Esophagus (tissue), 2 donors: ENCODE data around the gene BCAS4. TPM values are rescaled to one million over a fixed set of nuclear protein-coding genes. Genes with fewer than 3 reads are reported as not detected.
"Not testable (repeated sequence)": the region's sequence is repeated elsewhere in the genome, so short reads cannot be mapped to it uniquely, and the experiment has no call there.

Experiments used
- H3K27ac ChIP-seq, 2 donors: one replicate each; pipeline ENCODE4 v1.5.1; 2013; ENCODE audit warnings: low read depth in 2 of 2, mild to moderate bottlenecking in 2 of 2, inconsistent platforms in 1 of 2, low read length in 1 of 2, moderate library complexity in 1 of 2
- H3K27me3 ChIP-seq, 2 donors: one replicate each; pipeline ENCODE4 v1.6.1; 2013; ENCODE audit warnings: low read length in 2 of 2, control low read depth in 1 of 2, mild to moderate bottlenecking in 1 of 2; ENCODE audit not compliant: insufficient read depth in 2 of 2, control insufficient read depth in 1 of 2
- H3K36me3 ChIP-seq, 2 donors: one replicate each; pipeline ENCODE4 v1.6.1; 2013; ENCODE audit warnings: low read length in 1 of 2; ENCODE audit not compliant: control insufficient read depth in 2 of 2, insufficient read depth in 2 of 2
- H3K4me1 ChIP-seq, 2 donors: one replicate each; pipeline ENCODE4 v1.6.1; 2013; ENCODE audit warnings: low read length in 1 of 2; ENCODE audit not compliant: control insufficient read depth in 2 of 2, insufficient read depth in 2 of 2
- H3K4me3 ChIP-seq, 2 donors: one replicate each; pipeline ENCODE4 v1.5.1; 2013; ENCODE audit warnings: low read length in 2 of 2, mild to moderate bottlenecking in 2 of 2, low read depth in 1 of 2, moderate library complexity in 1 of 2
- H3K9me3 ChIP-seq, 2 donors: one replicate each; pipeline ENCODE4 v1.6.1; 2013; ENCODE audit warnings: mild to moderate bottlenecking in 2 of 2, low read depth in 1 of 2, low read length in 1 of 2, moderate library complexity in 1 of 2; ENCODE audit not compliant: control insufficient read depth in 2 of 2, insufficient read depth in 1 of 2
- WGBS, 2 donors: extraction: QIAGEN DNeasy Blood & Tissue Kit; methylation state at CpG; one replicate each; pipeline ENCODE4 v1.1.7; 2013; 5-methylcytosine and 5-hydroxymethylcytosine counted together
- polyA plus RNA-seq, 2 donors: library from polyadenylated mRNA; stranded (reverse); fragments of 200-250 nt; gene quantifications; one replicate each; pipeline ENCODE4 v1.2.3, GENCODE V29; 2013
- donor health status: healthy with polysubstance abuse.
- donor health status: Bipolar disorder and iron deficiency.

Gene BCAS4
- polyA plus RNA-seq, 2 donors, result 1.2 to 1.5 TPM

DNA sequence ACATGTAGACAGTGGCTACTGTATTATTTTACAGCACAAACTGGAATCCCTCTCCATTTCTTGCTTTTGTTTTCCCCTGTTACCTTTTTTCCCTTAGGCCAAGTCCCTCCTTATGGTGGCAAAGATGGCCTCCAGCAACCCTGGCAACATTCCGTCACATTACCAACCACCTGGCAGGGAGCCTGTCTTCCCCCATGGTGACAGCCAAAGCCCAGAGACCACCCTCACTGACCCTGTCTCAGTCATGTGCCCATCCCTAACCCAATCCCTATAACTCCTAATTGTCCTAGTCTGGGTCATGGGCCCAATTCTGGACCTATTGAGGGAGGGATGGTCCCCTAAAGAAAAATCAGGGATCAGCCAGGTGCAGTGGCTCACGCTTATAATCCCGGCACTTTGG is 35.9 kb upstream of the BCAS4 start:
- Histone ChIP-seq H3K9me3 (no peaks in the 10 kb centered on the region), H3K27ac (no peak overlapping the region), H3K27me3 (no peaks in the 10 kb centered on the region), H3K4me3 (no peak overlapping the region), H3K36me3 (no peaks in the 10 kb centered on the region), H3K4me1 (peaks cover 2 to 3% of the 10 kb centered on the region in 2 donors)
- 85 to 90% methylated on average over 3 of the region's 3 CpGs for WGBS, 2 donors

DNA sequence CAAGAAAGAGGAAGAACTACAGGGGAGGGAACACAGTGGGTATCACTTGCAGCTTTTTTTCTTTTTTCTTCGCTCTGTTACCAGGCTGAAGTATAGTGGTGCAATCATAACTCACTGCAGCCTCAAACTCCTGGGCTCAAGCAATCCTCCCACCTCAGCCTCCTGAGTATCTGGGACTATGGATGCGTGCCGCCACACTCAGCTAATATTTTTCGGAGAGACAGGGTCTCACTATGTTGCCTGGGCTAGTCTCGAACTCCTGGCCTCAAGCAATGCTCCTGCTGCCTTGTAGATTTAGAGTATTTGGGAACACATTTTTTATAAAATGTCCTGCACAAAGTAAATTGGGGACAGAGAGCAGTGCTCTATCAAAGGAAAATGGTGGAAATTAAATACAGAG is 35.2 kb upstream of the BCAS4 start:
- Histone ChIP-seq H3K27me3 (no peaks in the 10 kb centered on the region), H3K4me3 (no peak overlapping the region), H3K36me3 (no peaks in the 10 kb centered on the region), H3K27ac (no peak overlapping the region), H3K9me3 (no peaks in the 10 kb centered on the region), H3K4me1 (peaks cover 2 to 3% of the 10 kb centered on the region in 2 donors)
- 85 to 87% methylated on average over 5 of the region's 5 CpGs for WGBS, 2 donors

DNA sequence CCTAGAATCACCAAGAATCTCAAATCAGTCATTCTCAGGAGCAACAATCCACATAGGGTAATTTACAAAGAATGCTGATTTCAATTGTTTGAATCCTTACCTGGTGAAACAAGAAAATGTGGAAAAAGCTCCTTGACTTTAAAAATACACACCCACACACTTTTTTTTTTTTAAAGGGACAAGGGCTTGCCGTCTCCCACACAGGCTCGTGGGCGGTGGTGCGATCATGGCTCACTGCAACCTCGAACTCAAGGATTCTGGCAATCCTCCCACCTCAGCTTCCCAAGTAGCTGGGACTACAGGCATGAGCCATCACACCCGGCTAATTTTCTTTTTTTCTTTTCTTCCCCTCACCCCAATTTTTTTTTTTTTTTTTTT is 32.8 kb upstream of the BCAS4 start:
- H3K27ac ChIP-seq, result peak overlapping the region; percentile 68 to 87
- no peaks in the 10 kb centered on the region for H3K27me3 ChIP-seq
- 36 to 43% methylated on average over 6 of the region's 6 CpGs for WGBS, 2 donors
- H3K36me3 ChIP-seq, result no peaks in the 10 kb centered on the region
- H3K4me3 ChIP-seq, result no peak overlapping the region
- H3K4me1 ChIP-seq, result peaks cover 2 to 3% of the 10 kb centered on the region in 2 donors
- H3K9me3 ChIP-seq, result no peaks in the 10 kb centered on the region

DNA sequence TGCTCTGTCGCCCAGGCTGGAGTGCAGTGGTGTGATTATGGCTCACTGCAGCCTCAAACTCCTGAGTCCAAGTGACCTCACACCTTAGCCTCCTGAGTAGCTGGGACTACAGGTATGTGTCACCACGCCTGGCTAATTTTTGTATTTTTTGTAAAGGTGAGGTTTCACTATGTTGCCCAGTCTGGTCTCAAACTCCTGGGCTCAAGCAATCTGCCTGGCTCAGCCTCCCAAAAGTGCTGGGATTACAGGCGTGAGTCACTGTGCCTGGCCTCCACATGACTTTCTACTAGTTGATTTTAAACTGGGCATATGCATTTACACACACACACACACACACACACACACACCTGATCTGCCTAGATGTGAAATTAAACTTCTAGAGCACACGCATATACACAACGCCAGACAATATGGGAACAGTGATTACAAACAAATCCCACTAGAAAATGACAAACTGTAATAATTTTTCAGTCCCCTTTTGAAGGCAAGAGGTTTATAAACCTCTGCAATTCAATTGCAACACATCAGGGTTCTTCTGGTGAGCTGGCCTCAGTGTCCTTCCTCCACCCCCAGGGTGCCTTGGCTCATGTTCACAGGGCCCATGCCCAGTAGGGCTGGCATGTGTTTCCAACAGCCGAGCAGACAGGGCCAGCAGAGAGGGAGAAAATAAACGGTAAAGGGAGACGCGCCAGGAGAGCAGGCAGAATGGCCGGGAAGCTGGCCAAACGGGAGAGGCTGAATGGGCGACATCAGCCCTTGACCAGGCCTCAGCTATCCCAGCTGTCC is 32.2 kb upstream of the BCAS4 start:
- H3K27ac ChIP-seq, result peak overlapping the region; percentile 71 to 87
- H3K4me1 ChIP-seq, result peaks cover 2 to 3% of the 10 kb centered on the region in 2 donors
- whole genome bisulfite sequencing, 2 donors, result 24 to 25% methylated on average over 12 of the region's 12 CpGs
- no peaks in the 10 kb centered on the region for H3K27me3 ChIP-seq
- no peak overlapping the region for H3K4me3 ChIP-seq
- H3K36me3 ChIP-seq, result no peaks in the 10 kb centered on the region
- H3K9me3 ChIP-seq, result no peaks in the 10 kb centered on the region

DNA sequence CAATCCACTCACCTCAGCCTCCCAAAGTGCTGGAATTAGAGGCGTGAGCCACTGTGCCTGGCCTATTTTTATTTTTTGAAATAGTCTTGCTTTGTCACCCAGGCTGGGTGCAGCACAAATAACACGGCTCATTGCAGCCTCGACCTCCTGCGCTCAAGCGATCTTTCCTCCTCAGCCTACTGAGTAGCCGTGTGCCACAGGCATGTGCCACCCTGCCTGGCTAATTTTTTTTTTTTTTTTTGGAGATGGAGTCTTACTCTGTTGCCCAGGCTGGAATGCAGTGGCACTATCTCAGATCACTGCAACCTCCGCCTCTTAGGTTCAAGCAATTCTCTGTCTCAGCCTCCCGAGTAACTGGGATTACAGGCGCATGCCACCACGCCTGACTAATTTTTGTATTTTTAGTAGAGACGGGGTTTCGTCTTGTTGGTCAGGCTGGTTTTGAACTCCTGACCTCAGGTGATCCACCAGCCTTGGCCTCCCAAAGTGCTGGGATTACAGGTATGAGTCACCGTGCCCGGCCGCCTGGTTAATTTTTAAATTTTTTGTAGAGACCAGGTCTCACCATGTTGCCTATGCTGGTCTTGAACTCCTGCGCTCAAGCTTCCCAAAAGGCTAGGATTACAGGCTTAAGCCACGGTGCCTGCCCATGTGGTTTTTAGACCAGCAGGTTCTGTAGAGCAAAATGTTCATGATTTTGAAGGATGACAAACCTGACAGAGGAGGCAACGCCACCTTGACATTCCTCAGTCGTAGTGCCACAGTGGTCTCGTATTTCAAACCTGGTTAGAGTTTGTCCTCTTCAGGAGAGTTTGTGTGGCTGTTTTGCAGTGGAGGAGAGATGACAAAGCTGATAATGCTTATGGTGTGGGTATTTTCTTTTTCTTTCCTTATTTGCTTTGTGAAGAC is 31.1 kb upstream of the BCAS4 start:
- H3K9me3 ChIP-seq, H3K27me3 ChIP-seq, H3K4me3 ChIP-seq, H3K36me3 ChIP-seq, H3K4me1 ChIP-seq, H3K27ac ChIP-seq: not testable (repeated sequence)
- WGBS, 2 donors, result 77 to 79% methylated on average over 20 of the region's 20 CpGs

DNA sequence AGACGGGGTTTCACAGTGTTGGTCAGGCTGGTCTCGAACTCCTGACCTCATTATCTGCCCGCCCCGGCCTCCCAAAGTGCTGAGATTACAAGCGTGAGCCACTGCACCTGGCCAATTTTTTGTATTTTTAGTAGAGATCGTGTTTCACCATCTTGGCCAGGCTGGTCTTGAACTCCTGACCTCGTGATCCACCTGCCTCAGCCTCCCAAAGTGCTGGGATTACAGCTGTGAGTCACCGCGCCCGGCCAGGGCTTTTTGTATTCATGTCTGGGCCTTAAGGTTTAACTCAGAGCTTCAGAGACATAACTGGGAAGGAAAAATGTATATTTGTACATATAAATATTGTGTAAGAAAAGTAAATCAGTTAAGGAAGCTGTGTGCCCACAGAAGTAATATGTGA is 29.6 kb upstream of the BCAS4 start:
- 69 to 70% methylated on average over 10 of the region's 10 CpGs for WGBS, 2 donors
- H3K9me3 ChIP-seq, H3K4me3 ChIP-seq, H3K27me3 ChIP-seq, H3K4me1 ChIP-seq, H3K36me3 ChIP-seq, H3K27ac ChIP-seq: not testable (repeated sequence)

DNA sequence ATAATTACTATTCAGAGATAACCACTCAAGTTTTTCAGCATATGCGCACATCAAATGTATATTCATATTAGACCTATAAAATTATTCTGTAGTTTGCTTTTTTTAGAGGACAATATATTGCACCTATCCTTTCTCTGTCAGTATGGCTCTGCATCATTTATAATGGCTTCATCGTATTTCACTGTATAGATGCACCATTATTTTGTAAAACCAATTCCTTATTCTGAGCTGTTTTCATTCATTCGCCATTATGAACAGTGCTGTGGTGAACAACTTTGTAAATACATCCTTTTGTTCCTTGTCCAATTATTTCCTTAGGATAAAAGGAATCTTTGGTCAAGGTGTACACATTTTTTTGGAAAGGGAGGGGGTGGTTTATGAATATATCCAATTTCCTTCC is 29.2 kb upstream of the BCAS4 start:
- Histone ChIP-seq H3K9me3 (no peaks in the 10 kb centered on the region), H3K4me3 (no peak overlapping the region), H3K4me1 (peaks cover 2 to 3% of the 10 kb centered on the region in 2 donors), H3K27ac (no peak overlapping the region), H3K36me3 (no peaks in the 10 kb centered on the region), H3K27me3 (no peaks in the 10 kb centered on the region)
- 57 to 73% methylated on average over 3 of the region's 3 CpGs for WGBS, 2 donors

DNA sequence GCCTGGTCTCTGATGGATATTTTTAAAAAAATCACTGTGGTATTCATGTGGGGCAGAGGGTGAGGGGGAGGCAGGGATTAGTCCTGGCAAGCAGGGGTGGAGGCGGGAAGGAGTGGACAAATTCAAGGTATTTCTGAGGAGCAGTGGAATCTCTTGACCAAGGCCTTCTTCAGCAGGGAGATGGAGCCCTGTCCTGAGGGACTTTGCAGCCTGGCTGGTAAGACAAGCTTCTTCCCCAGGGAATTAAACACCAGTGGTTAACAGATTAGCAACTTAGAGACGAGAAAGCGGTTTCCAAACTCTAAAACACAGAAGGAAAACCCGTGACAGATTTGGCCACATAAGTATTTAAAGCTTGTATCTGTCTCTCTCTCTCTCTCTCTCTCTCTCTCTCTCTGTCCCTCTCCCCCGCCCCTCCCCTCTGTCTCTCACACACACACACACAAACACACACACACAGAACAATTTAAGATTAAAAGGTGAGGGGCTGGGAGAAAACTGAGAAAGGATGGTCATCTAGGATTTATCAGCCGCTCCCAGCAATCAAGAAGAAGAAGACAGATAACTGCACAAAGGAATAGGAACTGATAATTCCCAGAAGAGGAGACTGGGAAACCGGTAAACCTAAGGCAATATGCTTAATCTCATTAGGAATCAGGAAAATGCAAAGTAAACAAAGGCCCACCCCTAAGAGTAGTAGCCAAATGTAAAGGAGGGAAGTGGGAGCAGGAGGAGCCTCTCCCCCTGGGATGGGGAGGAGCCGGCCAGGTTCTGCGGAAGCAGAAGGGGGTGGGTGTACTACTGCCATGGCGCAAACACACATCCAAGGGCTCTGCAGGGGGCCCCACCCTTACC is 27.7 kb upstream of the BCAS4 start:
- H3K9me3 ChIP-seq, H3K27me3 ChIP-seq, H3K4me3 ChIP-seq, H3K36me3 ChIP-seq, H3K4me1 ChIP-seq, H3K27ac ChIP-seq: not testable (repeated sequence)
- WGBS, 2 donors, result 49 to 62% methylated on average over 7 to 8 of the region's 10 CpGs

DNA sequence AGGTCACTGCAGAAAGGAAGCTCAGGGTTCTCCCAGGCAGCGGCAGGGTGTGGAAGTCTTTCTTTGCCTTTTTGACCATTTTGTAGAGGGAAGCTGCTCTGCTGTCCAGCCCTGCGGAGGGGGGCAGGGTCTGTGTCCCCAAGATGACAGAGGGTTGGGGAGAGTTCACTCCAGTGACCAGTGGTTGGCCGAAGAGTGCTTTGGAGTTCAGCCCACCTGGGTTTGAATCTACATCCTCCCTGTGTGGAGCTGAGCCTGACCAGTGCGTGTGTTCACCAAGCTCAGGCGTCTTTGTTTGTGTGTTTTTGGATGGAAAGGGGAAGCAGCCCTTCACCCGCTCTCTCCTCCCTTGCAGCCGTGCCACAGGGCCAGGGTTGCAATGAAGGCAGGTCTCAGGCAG is 25.9 kb upstream of the BCAS4 start:
- H3K27ac ChIP-seq, result peak overlapping the region in 1 of 2 donors; percentile 3
- H3K4me3 ChIP-seq, H3K27me3 ChIP-seq, H3K36me3 ChIP-seq, H3K4me1 ChIP-seq, H3K9me3 ChIP-seq: not testable (repeated sequence)
- WGBS, 2 donors, result 64 to 69% methylated on average over 6 to 7 of the region's 7 CpGs
